ENCODE data around the gene MMP25. TPM values are rescaled to one million over a fixed set of nuclear protein-coding genes. Genes with fewer than 3 reads are reported as not detected.

MMP25 gene
- total RNA-seq, 1 experiment from 2014 or later = 0.11 TPM

GRCh38 chr16:3028716-3029319, 17.5 kb upstream of the MMP25 start:
- TF ChIP-seq CTCF (IDR thresholded peaks at IDR 0.05; ENCODE audit: insufficient read depth in 1 of 2, low read depth in 1 of 2, low read length in 1 of 2, severe bottlenecking in 1 of 2, unreplicated experiment in 1 of 2) = no peak
- Histone ChIP-seq H3K36me3 (ENCODE audit: control insufficient read depth, insufficient read depth, low read length) (peaks cover 6% of the 10 kb centered on the region), H3K4me1 (peaks cover 7% of the 10 kb centered on the region), H3K27me3 (replicated peaks; ENCODE audit: control insufficient read depth, insufficient read depth, low read length) (no peaks in the 10 kb centered on the region), H3K9me3 (no peaks in the 10 kb centered on the region), H3K4me3 (ENCODE audit: low read depth, low read length) (no peak overlapping the region)
- no peak for DNase-seq
- Mint-ChIP-seq H3K36me3 (ENCODE audit: insufficient read depth, unreplicated experiment) (peaks cover 55% of the 10 kb centered on the region), H3K4me1 (ENCODE audit: low read depth, unreplicated experiment) (peaks cover 13% of the 10 kb centered on the region), H3K27me3 (ENCODE audit: insufficient read depth, unreplicated experiment) (no peaks in the 10 kb centered on the region), H3K4me3 (ENCODE audit: unreplicated experiment) (no peak overlapping the region), H3K27ac (ENCODE audit: unreplicated experiment) (no peak overlapping the region), H3K9me3 (ENCODE audit: unreplicated experiment) (no peaks in the 10 kb centered on the region)
- ChIA-PET CTCF (interaction anchor here (0.5 to 2.6 kb wide), 20 partner anchors 9 to 161 kb away, joined by 3 to 89 read pairs (median 4); partner anchors contain the start of genes PAQR4 and TNFRSF12A), POLR2A (interaction anchor here (1.3 to 2.0 kb wide), 4 partner anchors 19 to 48 kb away, joined by 4 to 15 read pairs (median 6); partner anchors contain the start of gene PKMYT1)
- BruUV-seq (replicated peaks) = no TSS peak
- intact Hi-C loops (cut with micrococcal nuclease; ENCODE audit: unreplicated experiment) = loop anchor here (1.0 kb wide), 1 partner anchor 26 kb away; no protein-coding TSS in a partner anchor

- Mint-ChIP-seq H3K9me3 (ENCODE audit: unreplicated experiment) (no peaks in the 10 kb centered on the region), H3K4me1 (ENCODE audit: low read depth, unreplicated experiment) (peaks cover 7% of the 10 kb centered on the region), H3K27me3 (ENCODE audit: insufficient read depth, unreplicated experiment) (no peaks in the 10 kb centered on the region), H3K36me3 (ENCODE audit: insufficient read depth, unreplicated experiment) (peaks cover 49% of the 10 kb centered on the region), H3K27ac (ENCODE audit: unreplicated experiment) (peak overlapping the region; percentile 57), H3K4me3 (ENCODE audit: unreplicated experiment) (peak overlapping the region; percentile 12)
- ChIA-PET CTCF (interaction anchor here (2.5 to 2.9 kb wide), 3 partner anchors 8 to 100 kb away, joined by 14 to 33 read pairs (median 16); partner anchors contain the start of gene TNFRSF12A), POLR2A (no interaction called here)
- peaks cover 7% of the 10 kb centered on the region for H3K4me1 ChIP-seq
- H3K27me3 ChIP-seq (replicated peaks; ENCODE audit: control insufficient read depth, insufficient read depth, low read length) = no peaks in the 10 kb centered on the region
- no peaks in the 10 kb centered on the region for H3K9me3 ChIP-seq
- no TSS peak for BruUV-seq (replicated peaks)
- no peak overlapping the region for H3K4me3 ChIP-seq (ENCODE audit: low read depth, low read length)
- H3K36me3 ChIP-seq (ENCODE audit: control insufficient read depth, insufficient read depth, low read length) = peaks cover 6% of the 10 kb centered on the region
- intact Hi-C loops (cut with micrococcal nuclease; ENCODE audit: unreplicated experiment) = no loop called here
- TF ChIP-seq CTCF (IDR thresholded peaks at IDR 0.05; ENCODE audit: insufficient read depth in 1 of 2, low read depth in 1 of 2, low read length in 1 of 2, severe bottlenecking in 1 of 2, unreplicated experiment in 1 of 2) = no peak
- no peak for DNase-seq
These were observed 16.7 kb upstream of the MMP25 start for GRCh38 chr16:3029491-3030221.
